Testis (tissue), 3 donors: Measurements from ENCODE around the gene NDUFA13. TPM values are rescaled to one million over a fixed set of nuclear protein-coding genes. Genes with fewer than 3 reads are reported as not detected.

Experiments
- DNase-seq: peaks from one replicate; pipeline ENCODE4 v3.0.0-alpha.2; 2019
- H3K27ac ChIP-seq, 2 donors: fragments of 200-600 bp; sonication (generic); one replicate each; pipeline ENCODE4 v1.5.1; 2019
- H3K27me3 ChIP-seq: fragments of 200-600 bp; sonication (generic); one replicate; pipeline ENCODE4 v1.5.1; 2019
- H3K36me3 ChIP-seq: fragments of 200-600 bp; sonication (generic); one replicate; pipeline ENCODE4 v1.5.1; 2017; ENCODE audit warnings: low read depth; ENCODE audit errors: missing control alignments
- H3K4me1 ChIP-seq: fragments of 200-600 bp; sonication (generic); one replicate; pipeline ENCODE4 v1.5.1; 2019
- H3K4me3 ChIP-seq, 2 donors: fragments of 200-600 bp; sonication (generic); one replicate each; pipeline ENCODE4 v1.5.1; 2017 to 2019
- H3K9me3 ChIP-seq: fragments of 200-600 bp; sonication (generic); one replicate; pipeline ENCODE4 v1.5.1; 2017
- CTCF ChIP-seq, 3 experiments: fragments of 450-650 bp in 2 of 3; fragments of 200-600 bp in 1 of 3; sonication (generic) in 1 of 3; IDR thresholded peaks; one replicate each; pipeline ENCODE4 v1.5.1; 2016 to 2019; ENCODE audit warnings: antibody characterized with exemption in 3 of 3, mild to moderate bottlenecking in 2 of 3, moderate library complexity in 1 of 3
- POLR2A ChIP-seq: fragments of 450-650 bp; IDR thresholded peaks from one replicate; pipeline ENCODE4 v1.6.1; 2017; ENCODE audit warnings: antibody characterized with exemption, mild to moderate bottlenecking, moderate library complexity
- WGBS, 2 donors: methylation state at CpG; one replicate each; pipeline ENCODE4 v1.1.5; 2018; 5-methylcytosine and 5-hydroxymethylcytosine counted together
- intact Hi-C: fragments of 100-400 bp; cut with DNase I; formaldehyde crosslinking; loops from one replicate; pipeline ENCODE4 v1.15.1; 2023; ENCODE audit warnings: low total_unique reads
- polyA plus RNA-seq: library from polyadenylated mRNA; stranded (reverse); fragments of 350-450 nt; fragmentation: Illumina TruSeq; extraction: RNeasy Lipid Tissue Mini Kit (QIAGEN cat#74804); gene quantifications from one replicate; pipeline ENCODE4 v1.2.3, GENCODE V29; 2014; ENCODE audit warnings: low read depth, low replicate concordance; ENCODE audit not compliant: insufficient read depth
- total RNA-seq, 2 donors: library from RNA; depleted of rRNA; stranded (reverse); fragments of >200 nt; gene quantifications; one replicate each; pipeline ENCODE4 v1.2.3, GENCODE V29; 2016

NDUFA13 gene
- total and polyA plus RNA-seq, 3 donors from 2014 or later: 210 to 283 (median 260) TPM

DNA sequence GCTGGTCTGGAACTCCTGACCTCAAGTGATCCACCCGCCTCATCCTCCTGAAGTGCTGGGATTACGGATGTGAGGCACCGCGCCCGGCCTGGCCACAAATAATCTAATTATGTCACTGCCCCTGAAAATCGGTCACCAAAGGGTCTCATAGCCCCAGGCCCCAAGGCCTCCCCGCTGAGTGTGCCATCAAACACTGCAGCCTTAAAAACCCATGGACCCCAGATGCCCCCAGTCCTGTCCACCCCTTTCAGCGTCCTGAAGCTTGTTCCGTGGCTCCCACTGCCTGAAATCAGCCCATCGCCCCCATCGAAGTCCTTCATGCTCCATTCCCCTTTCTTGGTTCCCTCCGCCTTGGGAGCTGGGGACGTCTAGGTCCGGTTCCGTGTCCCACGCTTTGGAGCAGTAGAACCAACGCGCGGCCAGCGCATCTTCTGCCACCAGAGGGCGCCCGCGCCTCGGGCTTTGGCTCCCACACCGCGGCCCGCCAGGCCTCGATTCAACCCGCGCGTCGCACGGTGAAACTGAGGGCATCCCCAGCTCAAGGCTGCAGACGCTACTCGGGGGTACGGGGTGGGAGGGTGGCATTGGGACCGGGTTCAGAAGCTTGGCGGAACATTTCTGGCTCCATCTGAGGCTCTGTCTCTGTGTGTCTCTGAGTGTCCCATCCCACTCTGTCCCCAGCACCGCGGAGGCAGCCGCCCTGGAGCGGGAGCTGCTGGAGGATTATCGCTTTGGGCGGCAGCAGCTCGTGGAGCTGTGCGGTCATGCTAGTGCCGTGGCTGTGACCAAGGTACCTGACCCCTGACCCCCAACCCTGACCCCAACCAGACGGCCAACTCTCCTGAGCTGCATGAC lies 16.2 kb downstream of the NDUFA13 start:
- Histone ChIP-seq H3K27ac (no peak overlapping the region), H3K4me3 (no peak overlapping the region), H3K36me3 (no peaks in the 10 kb centered on the region), H3K4me1 (peaks cover 10% of the 10 kb centered on the region), H3K9me3 (no peaks in the 10 kb centered on the region), H3K27me3 (no peaks in the 10 kb centered on the region)
- intact Hi-C loops: loop anchor here (5.0 kb wide), 1 partner anchor 115 kb away; no protein-coding TSS in a partner anchor
- peak; percentile 90 for DNase-seq
- WGBS, 2 donors: 32 to 51% methylated on average over 18 to 48 of the region's 48 CpGs
- TF ChIP-seq POLR2A (no peak), CTCF (IDR thresholded peaks at IDR 0.05) (peak; percentile 84 to 97 (median 89))

DNA sequence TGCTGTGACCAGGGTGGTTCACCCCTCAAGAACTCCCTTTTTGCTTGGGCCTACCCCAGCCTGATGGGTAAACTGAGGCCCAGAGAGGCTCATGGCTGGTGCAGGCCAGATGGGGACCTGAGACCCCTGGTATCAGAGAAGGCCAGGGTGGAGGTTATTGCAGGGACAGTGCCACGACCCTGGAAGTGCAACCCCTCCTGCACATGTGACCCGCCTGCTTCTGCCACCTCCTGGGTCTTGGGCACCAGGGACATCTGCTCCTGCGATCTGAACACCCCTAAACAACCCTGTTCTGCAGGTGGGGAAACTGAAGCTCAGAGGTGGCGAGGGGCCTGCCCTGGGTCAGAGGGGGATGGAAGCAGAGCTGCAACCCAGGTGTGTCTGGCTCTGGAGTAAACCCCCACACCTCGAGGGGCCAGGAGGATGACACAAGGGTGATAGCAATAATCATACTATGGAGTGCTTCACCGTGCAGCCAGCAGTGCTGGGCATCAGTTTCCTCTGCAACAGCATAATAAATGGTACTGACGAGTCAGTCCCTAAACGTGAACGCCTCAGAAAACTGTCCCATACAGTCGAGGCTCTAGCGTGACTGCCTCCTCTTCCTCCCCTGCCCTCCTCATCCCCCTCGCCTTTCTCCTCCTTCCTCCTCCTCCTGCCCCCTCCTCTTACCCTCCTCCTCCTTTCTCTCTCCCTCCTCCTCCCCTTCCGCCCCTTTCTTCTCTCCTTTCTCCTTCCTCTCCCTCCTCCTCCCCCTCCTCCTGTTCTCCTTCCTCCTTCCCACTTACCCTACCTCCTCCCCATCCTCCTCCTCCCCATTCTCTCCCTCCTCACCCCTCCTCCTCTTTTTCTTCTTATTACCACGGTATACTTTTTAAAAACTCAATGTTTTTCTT lies 17.0 kb downstream of the NDUFA13 start:
- Histone ChIP-seq H3K27me3 (no peaks in the 10 kb centered on the region), H3K36me3 (no peaks in the 10 kb centered on the region), H3K27ac (no peak overlapping the region), H3K4me3 (no peak overlapping the region), H3K4me1 (peaks cover 13% of the 10 kb centered on the region), H3K9me3 (no peaks in the 10 kb centered on the region)
- DNase-seq: no peak
- TF ChIP-seq CTCF (IDR thresholded peaks at IDR 0.05) (no peak), POLR2A (no peak)
- intact Hi-C loops: loop anchor here (5.0 kb wide), 1 partner anchor 114 kb away; no protein-coding TSS in a partner anchor
- WGBS, 2 donors: 73 to 81% methylated on average over 12 to 14 of the region's 14 CpGs

GRCh38 chr19:19533841-19534240 lies 17.8 kb downstream of the NDUFA13 start:
- Histone ChIP-seq H3K4me3 (no peak overlapping the region), H3K27me3 (no peaks in the 10 kb centered on the region), H3K36me3 (no peaks in the 10 kb centered on the region), H3K4me1 (peaks cover 21% of the 10 kb centered on the region), H3K27ac (no peak overlapping the region), H3K9me3 (no peaks in the 10 kb centered on the region)
- WGBS, 2 donors: 86 to 95% methylated on average over 6 of the region's 6 CpGs
- no peak for TF ChIP-seq CTCF (IDR thresholded peaks at IDR 0.05)
- intact Hi-C loops: loop anchor here (5.0 kb wide), 1 partner anchor 113 kb away; no protein-coding TSS in a partner anchor
- no peak for DNase-seq

DNA sequence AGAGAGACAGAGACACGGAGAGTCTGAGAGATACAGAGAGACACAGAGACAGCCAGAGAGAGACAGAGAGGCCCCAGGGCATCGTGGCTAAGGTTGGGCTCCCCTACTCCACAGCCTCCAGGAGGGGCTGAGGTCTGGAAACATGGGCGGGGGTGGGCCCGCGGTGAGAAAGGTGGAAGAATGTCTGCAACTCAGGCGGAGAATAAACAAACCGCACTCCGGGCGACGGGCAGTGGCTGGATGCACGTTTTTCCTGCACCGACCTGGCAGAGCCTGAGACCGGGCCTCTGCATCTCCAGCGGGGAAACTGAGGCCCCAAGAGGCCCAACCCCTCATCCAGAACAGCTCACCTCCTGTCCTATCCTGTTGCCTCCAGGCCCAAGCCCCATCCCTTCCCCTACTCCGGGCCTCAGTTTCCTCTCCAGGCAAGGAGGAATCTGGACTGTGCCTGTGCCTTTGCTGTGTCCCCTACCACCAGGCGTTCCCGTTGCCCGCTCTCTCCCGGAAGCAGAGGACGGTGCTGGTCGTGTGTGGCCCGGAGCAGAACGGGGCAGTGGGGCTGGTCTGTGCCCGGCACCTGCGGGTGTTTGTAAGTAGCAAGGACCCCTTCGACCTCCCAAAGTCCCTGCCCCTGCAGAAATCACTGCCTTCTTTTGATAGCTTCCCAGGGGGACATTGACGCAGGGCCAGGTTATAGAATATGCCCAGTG lies 18.7 kb downstream of the NDUFA13 start:
- WGBS, 2 donors: 80 to 87% methylated on average over 19 to 27 of the region's 27 CpGs
- intact Hi-C loops: loop anchor here (5.0 kb wide), 1 partner anchor 113 kb away; no protein-coding TSS in a partner anchor
- TF ChIP-seq POLR2A (no peak), CTCF (IDR thresholded peaks at IDR 0.05) (no peak)

More for the DNA sequence above, 18.7 kb downstream of the NDUFA13 start:
- H3K4me3 ChIP-seq: no peak overlapping the region
- H3K4me1 ChIP-seq: peaks cover 22% of the 10 kb centered on the region
- H3K27ac ChIP-seq: no peak overlapping the region
- DNase-seq: no peak
- no peaks in the 10 kb centered on the region for H3K27me3 ChIP-seq
- H3K9me3 ChIP-seq: no peaks in the 10 kb centered on the region
- H3K36me3 ChIP-seq: no peaks in the 10 kb centered on the region
